ENCODE data around the gene UTS2B. TPM values are rescaled to one million over a fixed set of nuclear protein-coding genes. Genes with fewer than 3 reads are reported as not detected.

UTS2B gene
- total RNA-seq, 1 experiment from 2014 or later: 1.1 TPM

DNA sequence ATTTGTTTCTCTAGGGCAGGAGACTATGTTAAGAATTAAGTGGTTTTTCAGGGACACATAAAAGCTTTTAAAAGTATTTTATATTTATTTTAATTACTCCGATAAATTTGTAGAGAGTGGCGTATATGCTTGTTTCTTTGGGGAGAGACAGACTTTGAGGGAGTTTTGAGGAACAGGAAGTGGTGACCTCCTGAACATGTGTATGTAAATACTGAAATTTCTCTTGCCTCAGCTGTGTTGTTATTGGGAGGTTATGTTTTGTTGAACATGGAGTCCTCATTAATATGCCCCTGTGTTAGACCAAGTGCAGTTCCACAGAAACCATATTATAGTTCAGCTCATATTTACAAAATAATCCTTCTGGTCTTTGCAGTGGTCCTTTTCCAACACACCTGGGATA lies 41.8 kb upstream of the UTS2B start:
- no peaks in the 10 kb centered on the region for H3K9me3 ChIP-seq (ENCODE audit: insufficient read depth, low read depth)
- intact Hi-C loops (cut with micrococcal nuclease; ENCODE audit: unreplicated experiment): no loop called here
- H3K27me3 ChIP-seq (ENCODE audit: insufficient read depth, low read depth): no peaks in the 10 kb centered on the region
- no peaks in the 10 kb centered on the region for H3K4me1 ChIP-seq (replicated peaks; ENCODE audit: insufficient read depth)
- TF ChIP-seq EZH2 (IDR thresholded peaks at IDR 0.05; ENCODE audit: low read depth): no peak
- TF ChIP-seq, protein P1, sequence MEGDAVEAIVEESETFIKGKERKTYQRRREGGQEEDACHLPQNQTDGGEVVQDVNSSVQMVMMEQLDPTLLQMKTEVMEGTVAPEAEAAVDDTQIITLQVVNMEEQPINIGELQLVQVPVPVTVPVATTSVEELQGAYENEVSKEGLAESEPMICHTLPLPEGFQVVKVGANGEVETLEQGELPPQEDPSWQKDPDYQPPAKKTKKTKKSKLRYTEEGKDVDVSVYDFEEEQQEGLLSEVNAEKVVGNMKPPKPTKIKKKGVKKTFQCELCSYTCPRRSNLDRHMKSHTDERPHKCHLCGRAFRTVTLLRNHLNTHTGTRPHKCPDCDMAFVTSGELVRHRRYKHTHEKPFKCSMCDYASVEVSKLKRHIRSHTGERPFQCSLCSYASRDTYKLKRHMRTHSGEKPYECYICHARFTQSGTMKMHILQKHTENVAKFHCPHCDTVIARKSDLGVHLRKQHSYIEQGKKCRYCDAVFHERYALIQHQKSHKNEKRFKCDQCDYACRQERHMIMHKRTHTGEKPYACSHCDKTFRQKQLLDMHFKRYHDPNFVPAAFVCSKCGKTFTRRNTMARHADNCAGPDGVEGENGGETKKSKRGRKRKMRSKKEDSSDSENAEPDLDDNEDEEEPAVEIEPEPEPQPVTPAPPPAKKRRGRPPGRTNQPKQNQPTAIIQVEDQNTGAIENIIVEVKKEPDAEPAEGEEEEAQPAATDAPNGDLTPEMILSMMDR (conservative IDR thresholded peaks at IDR 0.05): no peak
- no peaks in the 10 kb centered on the region for H4K20me1 ChIP-seq (ENCODE audit: insufficient read depth)
- H3K79me2 ChIP-seq (ENCODE audit: low read depth): no peaks in the 10 kb centered on the region
- peaks cover 40% of the 10 kb centered on the region for H3K36me3 ChIP-seq (ENCODE audit: low read depth)
- CTCF ChIA-PET: no interaction called here
- no TSS peak for BruUV-seq (replicated peaks)
- H3K9me2 ChIP-seq (ENCODE audit: insufficient read depth): no peaks in the 10 kb centered on the region
- no peaks in the 10 kb centered on the region for H3F3A ChIP-seq (ENCODE audit: insufficient read depth, low read depth)
- no peak overlapping the region for H2AFZ ChIP-seq
- DNase-seq: no peak
- no peak overlapping the region for H3K4me2 ChIP-seq
- H3K27ac ChIP-seq: no peak overlapping the region
- no peak overlapping the region for H3K4me3 ChIP-seq
- POLR2A ChIA-PET (ENCODE audit: unreplicated experiment): interaction anchor here (0.6 kb wide), 1 partner anchor 9 kb away, joined by 8 read pairs; no protein-coding TSS in a partner anchor

- no peaks in the 10 kb centered on the region for H3F3A ChIP-seq (ENCODE audit: insufficient read depth, low read depth)
- no peak overlapping the region for H3K27ac ChIP-seq
- no peaks in the 10 kb centered on the region for H3K9me3 ChIP-seq (ENCODE audit: insufficient read depth, low read depth)
- ChIA-PET CTCF (no interaction called here), POLR2A (ENCODE audit: unreplicated experiment) (no interaction called here)
- no peak overlapping the region for H2AFZ ChIP-seq
- H3K4me3 ChIP-seq: no peak overlapping the region
- no peak overlapping the region for H3K4me2 ChIP-seq
- H3K27me3 ChIP-seq (ENCODE audit: insufficient read depth, low read depth): no peaks in the 10 kb centered on the region
- no TSS peak for BruUV-seq (replicated peaks)
- no peaks in the 10 kb centered on the region for H3K9me2 ChIP-seq (ENCODE audit: insufficient read depth)
- no peaks in the 10 kb centered on the region for H3K4me1 ChIP-seq (replicated peaks; ENCODE audit: insufficient read depth)
- H3K36me3 ChIP-seq (ENCODE audit: low read depth): peaks cover 45% of the 10 kb centered on the region
- no peaks in the 10 kb centered on the region for H3K79me2 ChIP-seq (ENCODE audit: low read depth)
- intact Hi-C loops (cut with micrococcal nuclease; ENCODE audit: unreplicated experiment): no loop called here
- no peak for DNase-seq
- H4K20me1 ChIP-seq (ENCODE audit: insufficient read depth): no peaks in the 10 kb centered on the region
- no peak for TF ChIP-seq EZH2 (IDR thresholded peaks at IDR 0.05; ENCODE audit: low read depth)
- TF ChIP-seq, protein P1 (conservative IDR thresholded peaks at IDR 0.05): no peak
These were observed 39.3 kb upstream of the UTS2B start for GRCh38 chr3:191369616-191370010.

- Histone ChIP-seq H3K79me2 (ENCODE audit: low read depth) (no peaks in the 10 kb centered on the region), H3K27me3 (ENCODE audit: insufficient read depth, low read depth) (no peaks in the 10 kb centered on the region), H4K20me1 (ENCODE audit: insufficient read depth) (no peaks in the 10 kb centered on the region), H3K4me3 (no peak overlapping the region), H3K27ac (no peak overlapping the region), H3K4me2 (no peak overlapping the region), H3K36me3 (ENCODE audit: low read depth) (peaks cover 44% of the 10 kb centered on the region), H3K9me2 (ENCODE audit: insufficient read depth) (no peaks in the 10 kb centered on the region), H2AFZ (no peak overlapping the region), H3K9me3 (ENCODE audit: insufficient read depth, low read depth) (no peaks in the 10 kb centered on the region), H3F3A (ENCODE audit: insufficient read depth, low read depth) (no peaks in the 10 kb centered on the region), H3K4me1 (replicated peaks; ENCODE audit: insufficient read depth) (no peaks in the 10 kb centered on the region)
- ChIA-PET CTCF (no interaction called here), POLR2A (ENCODE audit: unreplicated experiment) (no interaction called here)
- DNase-seq: no peak
- no TSS peak for BruUV-seq (replicated peaks)
- intact Hi-C loops (cut with micrococcal nuclease; ENCODE audit: unreplicated experiment): no loop called here
- TF ChIP-seq EZH2 (IDR thresholded peaks at IDR 0.05; ENCODE audit: low read depth): no peak
- TF ChIP-seq, protein P1 (conservative IDR thresholded peaks at IDR 0.05): no peak
These were observed 38.7 kb upstream of the UTS2B start for GRCh38 chr3:191368755-191369615.

All from PC-9 (cell line).